HG03095 (cell line): ENCODE measurements around the gene DRC7.

Source experiments
- ATAC-seq: cut with Tn5 transposase; IDR thresholded peaks from one replicate; pipeline ENCODE4 v1.9.1; 2021; ENCODE audit warnings: moderate library complexity; ENCODE audit not compliant: unreplicated experiment

The DRC7 gene

DNA sequence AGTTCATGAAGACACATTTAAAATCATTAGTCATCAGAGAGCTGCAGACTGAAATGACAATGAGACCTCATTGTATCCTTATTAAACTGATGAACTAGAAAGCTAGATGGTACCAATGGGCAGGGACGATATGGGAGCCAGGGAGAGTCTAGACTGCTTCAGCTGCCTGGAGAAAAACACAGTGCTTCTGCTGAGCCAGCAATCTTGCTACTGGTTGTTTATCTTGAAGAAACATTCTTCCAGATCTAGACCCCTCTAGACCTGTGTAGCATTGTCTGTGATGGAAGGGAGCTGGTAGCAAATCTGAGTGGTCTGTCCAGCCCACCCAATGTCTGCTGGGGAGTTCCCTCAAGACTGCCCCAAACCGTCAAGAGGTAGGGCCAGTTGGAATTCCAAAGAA is 2.0 kb upstream of the DRC7 start:
- no peak for ATAC-seq

GRCh38 chr16:57693550-57693949 is 1.1 kb upstream of the DRC7 start:
- no peak for ATAC-seq

DNA sequence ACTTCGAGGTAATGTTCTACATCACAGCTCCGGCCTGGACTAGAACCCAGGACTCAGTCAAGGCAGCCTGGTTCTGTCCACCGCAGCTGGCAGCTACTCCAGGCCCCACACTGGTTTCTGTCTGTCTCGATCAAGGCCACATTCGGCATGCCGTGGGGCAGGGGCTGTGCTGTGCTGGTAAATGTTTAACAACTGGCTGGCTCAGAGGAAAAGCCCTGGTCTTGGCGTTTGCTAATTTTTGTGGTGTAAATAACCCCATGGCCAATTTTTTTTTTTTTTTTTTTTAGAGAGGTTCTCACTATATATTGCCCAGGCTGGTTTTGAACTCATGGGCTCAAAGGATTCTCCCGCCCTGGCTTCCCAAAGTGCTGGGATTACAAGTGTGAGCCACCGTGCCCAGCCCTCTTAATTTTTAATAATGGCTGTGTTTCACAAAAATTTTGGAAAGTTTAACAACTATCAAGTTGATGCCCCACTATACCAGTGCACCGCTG is 328 bp upstream of the DRC7 start:
- no peak for ATAC-seq

DNA sequence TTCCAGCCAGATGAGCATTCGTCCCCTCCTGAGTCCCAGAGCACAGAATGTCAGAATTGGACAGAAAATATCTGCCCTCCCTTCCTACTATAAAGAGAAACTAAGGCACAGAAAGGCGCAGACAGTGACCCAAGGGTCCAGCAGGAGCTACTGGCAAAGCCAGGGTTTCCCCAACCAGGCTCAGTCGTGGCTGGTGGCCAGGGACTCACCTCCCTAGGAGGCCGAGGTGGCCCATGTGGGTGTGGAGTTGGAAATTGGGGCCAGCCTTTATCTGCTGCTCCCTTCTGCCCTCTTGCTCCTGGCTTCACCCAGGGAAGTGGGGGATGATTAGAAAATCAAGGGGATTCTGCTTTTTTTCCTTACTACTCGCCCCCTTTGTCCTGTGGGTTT is 1.1 kb downstream of the DRC7 start:
- no peak for ATAC-seq

DNA sequence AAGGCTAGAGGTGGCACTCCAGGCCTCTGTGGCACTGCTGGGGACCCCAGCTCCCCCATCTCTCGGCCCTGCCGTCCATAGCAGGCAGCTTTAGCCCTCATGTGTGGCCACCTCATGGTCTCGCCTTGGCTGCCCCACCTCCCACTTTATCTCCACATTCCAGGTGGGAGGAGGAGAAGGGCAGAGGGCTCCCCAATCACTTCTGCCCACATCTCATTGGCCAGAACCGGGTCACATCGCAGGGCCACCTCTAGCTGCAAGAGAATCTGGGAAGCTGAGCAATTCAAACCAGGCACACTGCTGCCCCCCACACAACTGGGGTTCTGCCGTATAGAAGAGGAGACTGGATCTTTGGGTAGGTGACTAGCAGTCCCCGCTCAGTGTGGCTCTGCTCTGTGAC is 1.6 kb downstream of the DRC7 start:
- no peak for ATAC-seq

- ATAC-seq, result no peak
These were observed 3.4 kb downstream of the DRC7 start for GRCh38 chr16:57697896-57698537.

DNA sequence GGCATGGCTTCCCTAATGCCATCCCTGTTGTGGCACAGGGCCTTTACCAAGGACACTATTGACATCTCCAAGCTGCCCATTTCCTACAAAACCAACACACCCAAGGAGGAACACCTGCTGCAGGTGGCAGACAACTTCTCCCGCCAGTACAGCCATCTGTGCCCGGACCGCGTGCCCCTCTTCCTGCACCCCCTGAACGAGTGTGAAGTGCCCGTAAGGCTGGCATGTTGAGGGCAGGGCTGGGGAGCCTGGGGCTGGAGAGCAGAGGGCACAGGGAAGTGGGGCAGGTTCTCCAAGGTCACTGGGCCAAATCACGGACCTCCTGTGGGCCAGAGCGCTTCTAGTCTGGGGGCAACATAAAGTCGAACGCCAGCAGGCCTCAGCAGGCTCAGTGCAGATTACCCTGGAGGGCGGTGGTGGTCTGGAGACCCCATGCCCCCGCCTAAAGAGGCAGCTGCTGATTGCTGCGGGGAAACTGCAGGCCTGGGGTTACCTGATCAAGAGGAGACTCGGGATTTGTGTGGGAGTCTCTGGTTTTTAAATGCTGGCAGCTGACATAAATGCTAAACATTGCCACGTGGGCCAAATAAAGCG is 4.3 kb downstream of the DRC7 start:
- no peak for ATAC-seq

DNA sequence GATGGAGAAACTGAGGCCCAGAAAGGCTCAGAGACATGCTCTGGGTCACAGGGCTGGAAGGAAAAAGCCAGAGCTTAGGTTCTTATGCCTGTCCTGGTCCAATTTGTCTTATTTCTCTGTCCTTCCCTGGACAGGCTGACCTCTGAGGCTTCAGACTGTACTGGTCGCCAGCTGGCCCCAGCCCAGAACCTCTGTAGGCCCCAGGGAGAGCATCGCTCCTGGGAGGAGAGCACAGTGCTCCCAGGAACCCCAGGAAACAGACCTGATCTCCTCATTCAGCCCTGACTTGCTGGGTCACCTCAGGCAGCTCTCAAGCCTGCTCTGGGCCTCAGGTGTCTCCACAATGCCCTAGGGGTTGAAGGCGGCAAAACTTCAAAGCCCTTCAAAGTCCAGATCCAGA is 4.9 kb downstream of the DRC7 start:
- ATAC-seq, result no peak

GRCh38 chr16:57699899-57700298 is 5.3 kb downstream of the DRC7 start:
- ATAC-seq, result no peak

GRCh38 chr16:57700781-57701551 is 6.4 kb downstream of the DRC7 start:
- ATAC-seq, result no peak

DNA sequence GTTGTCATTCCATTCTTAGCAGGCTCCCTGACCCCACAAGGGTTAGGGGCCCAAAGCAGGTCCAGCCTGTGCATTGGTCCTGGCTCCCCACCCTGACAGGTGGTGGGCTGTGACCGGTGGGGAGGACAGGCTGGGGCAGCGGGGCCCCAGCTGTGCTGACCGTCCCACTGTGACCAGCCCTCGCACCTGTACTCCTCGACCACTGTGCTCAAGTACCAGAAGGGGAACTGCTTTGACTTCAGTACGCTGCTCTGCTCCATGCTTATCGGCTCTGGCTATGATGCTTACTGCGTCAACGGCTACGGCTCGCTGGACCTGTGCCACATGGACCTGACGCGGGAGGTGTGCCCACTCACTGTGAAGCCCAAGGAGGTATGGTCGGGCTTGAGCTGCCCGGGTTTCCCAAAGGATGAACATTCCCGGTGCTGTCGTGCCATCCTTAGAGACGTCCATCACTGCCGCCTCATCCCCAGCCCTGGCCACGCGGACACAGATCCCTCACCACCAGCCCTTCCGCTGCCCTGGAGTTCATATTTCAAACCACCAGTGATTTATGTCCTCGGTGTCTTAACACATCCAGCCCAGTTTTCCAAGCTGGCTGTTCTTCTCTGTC is 7.3 kb downstream of the DRC7 start:
- ATAC-seq, result no peak

DNA sequence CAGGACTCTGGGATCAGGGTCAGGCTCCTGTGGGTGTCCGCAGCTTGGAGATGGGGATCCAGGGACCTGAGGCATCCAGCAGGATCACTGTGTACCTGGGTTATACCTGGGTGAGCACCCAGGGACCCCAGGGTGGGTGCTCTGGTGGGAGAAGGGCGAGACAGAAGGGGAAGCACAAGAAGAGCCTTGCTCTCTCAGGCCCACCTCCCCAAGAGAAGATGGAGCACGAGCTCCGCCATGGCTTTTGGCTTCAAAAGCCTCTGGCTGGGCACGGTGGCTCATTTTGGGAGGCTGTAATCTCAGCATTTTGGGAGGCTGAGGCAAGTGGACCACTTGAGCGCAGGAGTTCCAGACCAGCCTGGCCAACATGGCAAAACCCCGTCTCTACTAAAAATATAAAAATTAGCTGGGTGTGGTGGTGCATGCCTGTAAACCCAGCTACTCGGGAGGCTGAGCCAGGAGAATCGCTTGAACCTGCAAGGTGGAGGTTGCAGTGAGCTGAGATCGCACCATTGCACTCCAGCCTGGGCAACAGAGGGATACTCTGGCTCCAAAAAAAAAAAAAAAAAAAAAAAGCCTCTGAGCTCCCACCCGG is 8.9 kb downstream of the DRC7 start:
- no peak for ATAC-seq

DNA sequence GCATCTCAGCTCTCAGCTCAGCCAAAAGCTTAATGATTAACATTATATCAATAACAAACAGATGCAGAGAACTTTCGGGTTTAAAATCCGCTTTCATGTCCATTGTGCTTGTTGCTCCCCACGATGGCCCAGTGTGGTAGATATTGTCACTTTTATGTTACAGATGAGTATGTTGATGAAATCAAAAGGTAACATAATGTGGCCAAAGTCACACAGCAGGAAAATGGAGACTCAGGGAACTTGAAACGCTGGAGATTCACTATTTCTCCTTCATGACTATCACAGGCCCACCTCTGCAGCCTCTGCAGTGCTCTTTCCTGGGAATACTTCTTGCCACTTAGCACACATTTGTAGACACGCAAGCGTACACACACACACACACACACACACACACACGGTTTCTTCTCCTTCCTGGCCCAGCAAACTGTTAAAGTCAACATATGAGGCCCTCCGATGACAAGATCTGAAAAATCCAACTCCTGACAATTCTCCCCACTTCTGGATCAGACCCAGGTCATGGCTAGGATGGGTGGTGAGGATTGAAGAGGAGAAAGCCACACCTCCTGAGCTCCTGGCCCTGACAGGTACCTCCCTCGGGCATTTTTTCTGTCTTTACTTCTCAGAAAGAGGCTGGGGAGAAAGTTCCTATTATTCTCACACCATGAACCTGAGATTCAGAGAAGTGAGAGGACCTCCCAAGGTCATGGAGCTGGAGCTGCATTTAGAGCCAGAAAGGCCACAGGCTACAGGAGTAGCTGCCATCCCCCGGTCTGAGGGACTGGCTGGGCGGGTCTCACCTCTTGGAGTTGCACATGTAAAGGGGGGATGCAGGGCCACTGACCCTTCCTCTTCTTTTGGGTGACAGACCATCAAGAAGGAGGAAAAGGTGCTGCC is 9.7 kb downstream of the DRC7 start:
- ATAC-seq, result no peak

GRCh38 chr16:57704905-57705852 is 10.6 kb downstream of the DRC7 start:
- ATAC-seq, result no peak

GRCh38 chr16:57706717-57707116 is 12.1 kb downstream of the DRC7 start:
- ATAC-seq, result no peak

DNA sequence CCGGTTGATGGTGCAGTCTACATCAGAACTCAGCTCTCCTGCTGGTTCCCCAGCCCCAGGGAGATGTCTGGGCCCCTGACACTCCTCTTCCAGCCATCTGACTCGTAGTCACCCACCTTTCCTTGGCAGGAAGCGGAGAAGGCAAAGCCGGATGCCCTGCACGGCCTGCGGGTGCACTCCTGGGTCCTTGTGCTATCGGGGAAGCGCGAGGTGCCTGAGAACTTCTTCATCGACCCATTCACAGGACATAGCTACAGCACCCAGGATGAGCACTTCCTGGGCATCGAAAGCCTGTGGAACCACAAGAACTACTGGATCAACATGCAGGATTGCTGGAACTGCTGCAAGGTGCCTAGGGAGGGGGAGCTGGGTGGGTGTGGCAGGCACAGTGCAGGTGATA is 12.7 kb downstream of the DRC7 start:
- ATAC-seq, result no peak

- ATAC-seq, result no peak
These were observed 13.6 kb downstream of the DRC7 start for GRCh38 chr16:57708168-57708567.

DNA sequence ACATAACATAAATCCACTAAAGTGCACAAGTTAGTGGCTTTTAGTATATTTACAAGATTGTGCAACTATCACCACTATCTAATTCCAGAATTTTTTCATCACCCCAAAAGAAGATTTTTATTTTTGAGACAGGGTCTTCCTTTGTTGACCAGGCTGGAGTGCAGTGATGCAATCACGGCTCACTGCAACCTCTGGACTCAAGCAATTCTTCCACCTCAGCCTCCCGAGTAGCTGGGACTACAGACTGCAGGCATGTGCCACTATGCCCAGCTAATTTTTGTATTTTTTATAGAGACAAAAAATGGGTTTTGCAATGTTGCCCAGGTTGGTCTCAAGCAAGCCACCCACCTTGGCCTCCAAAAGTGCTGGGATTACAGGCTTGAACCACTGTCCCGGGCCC is 15.1 kb downstream of the DRC7 start:
- no peak for ATAC-seq

DNA sequence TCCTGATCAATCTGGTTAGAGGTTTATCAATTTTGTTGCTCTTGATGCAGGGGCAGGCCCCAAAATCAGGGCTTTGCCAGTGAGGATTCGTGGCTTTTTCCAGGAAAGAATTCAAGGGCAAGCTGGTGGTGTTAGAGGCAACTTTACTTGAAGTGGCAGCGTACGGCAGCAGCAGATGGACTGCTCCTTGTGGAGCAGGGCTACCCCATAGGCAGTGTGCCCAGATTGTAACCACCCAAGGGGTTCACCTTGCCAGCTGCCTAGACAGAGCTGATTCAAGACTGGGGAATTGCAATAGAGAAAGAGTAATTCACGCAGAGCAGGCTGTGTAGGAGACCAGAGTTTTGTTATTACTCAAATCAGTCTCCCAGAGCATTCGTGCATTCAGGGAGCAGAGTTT is 16.7 kb downstream of the DRC7 start:
- no peak for ATAC-seq
